SU-DHL-6 (cell line): ENCODE data around the gene PHF14.

Experiments
- H2AFZ ChIP-seq: fragments of 200-600 bp; sonication (generic); 2 replicates; pipeline ENCODE4 v1.6.1; 2014; ENCODE audit warnings: low read depth, mild to moderate bottlenecking, moderate library complexity, mixed read lengths, antibody characterized with exemption, low read length; ENCODE audit not compliant: severe bottlenecking
- H3F3A ChIP-seq: fragments of 200-600 bp; shearing (Covaris generic); 2 replicates; pipeline ENCODE4 v1.6.0; 2016; ENCODE audit warnings: antibody characterized with exemption, mild to moderate bottlenecking; ENCODE audit not compliant: insufficient read depth
- H3K27ac ChIP-seq: fragments of 200-600 bp; sonication (generic); 2 replicates; pipeline ENCODE4 v1.5.1; 2016; ENCODE audit warnings: low read depth, mild to moderate bottlenecking, low read length, moderate library complexity, mixed read lengths
- H3K27me3 ChIP-seq: fragments of 200-600 bp; sonication (generic), shearing (Covaris generic); 2 replicates; pipeline ENCODE4 v1.6.0; 2014; ENCODE audit warnings: mild to moderate bottlenecking, low read length
- H3K36me3 ChIP-seq: fragments of 200-600 bp; sonication (generic); 2 replicates; pipeline ENCODE4 v1.6.1; 2014; ENCODE audit warnings: mild to moderate bottlenecking, low read length, mixed read lengths
- H3K4me2 ChIP-seq: fragments of 300-600, 200-600 bp; shearing (Covaris generic), sonication (generic); 2 replicates; pipeline ENCODE4 v1.6.0; 2014; ENCODE audit warnings: low read length, low read depth, mild to moderate bottlenecking; ENCODE audit not compliant: poor library complexity, severe bottlenecking
- H3K4me3 ChIP-seq: fragments of 200-600 bp; sonication (generic); 2 replicates; pipeline ENCODE4 v1.5.1; 2014; ENCODE audit warnings: antibody characterized with exemption, low read length, mild to moderate bottlenecking, mixed read lengths; ENCODE audit not compliant: insufficient read depth, poor library complexity, severe bottlenecking
- H3K79me2 ChIP-seq: fragments of 200-600 bp; sonication (generic); 2 replicates; pipeline ENCODE4 v1.6.1; 2014; ENCODE audit warnings: mild to moderate bottlenecking, low read length, moderate library complexity; ENCODE audit not compliant: insufficient read depth
- H3K9ac ChIP-seq: fragments of 200-600 bp; sonication (generic); 2 replicates; pipeline ENCODE4 v1.7.0; 2014; ENCODE audit warnings: mild to moderate bottlenecking, low read length
- H3K9me2 ChIP-seq: fragments of 200-600 bp; sonication (generic); replicated peaks from 2 replicates; pipeline ENCODE4 v1.6.1; 2014; ENCODE audit warnings: low read length; ENCODE audit not compliant: insufficient read depth
- H3K9me3 ChIP-seq: fragments of 200-600 bp; sonication (generic); 2 replicates; pipeline ENCODE4 v1.6.1; 2014; ENCODE audit warnings: low read length, mixed read lengths; ENCODE audit not compliant: insufficient read depth
- H4K20me1 ChIP-seq: fragments of 200-600 bp; sonication (generic); 2 replicates; pipeline ENCODE4 v1.6.1; 2014; ENCODE audit warnings: low read depth, mild to moderate bottlenecking, antibody characterized with exemption, low read length, moderate library complexity, mixed read lengths
- EZH2phosphoT487 ChIP-seq: fragments of 200-600 bp; sonication (generic), shearing (Covaris generic); conservative IDR thresholded peaks from 2 replicates; pipeline ENCODE4 v1.6.1; 2018; ENCODE audit warnings: mild to moderate bottlenecking, antibody characterized with exemption, low read length, moderate library complexity, mixed read lengths
- TF ChIP-seq, protein P1 (sequence below): fragments of 200-600 bp; sonication (generic); IDR thresholded peaks from one replicate; pipeline ENCODE4 v1.5.1; 2017; ENCODE audit warnings: antibody characterized with exemption, mild to moderate bottlenecking, low read length, moderate library complexity; ENCODE audit not compliant: insufficient read depth, poor library complexity, severe bottlenecking

The PHF14 gene

DNA sequence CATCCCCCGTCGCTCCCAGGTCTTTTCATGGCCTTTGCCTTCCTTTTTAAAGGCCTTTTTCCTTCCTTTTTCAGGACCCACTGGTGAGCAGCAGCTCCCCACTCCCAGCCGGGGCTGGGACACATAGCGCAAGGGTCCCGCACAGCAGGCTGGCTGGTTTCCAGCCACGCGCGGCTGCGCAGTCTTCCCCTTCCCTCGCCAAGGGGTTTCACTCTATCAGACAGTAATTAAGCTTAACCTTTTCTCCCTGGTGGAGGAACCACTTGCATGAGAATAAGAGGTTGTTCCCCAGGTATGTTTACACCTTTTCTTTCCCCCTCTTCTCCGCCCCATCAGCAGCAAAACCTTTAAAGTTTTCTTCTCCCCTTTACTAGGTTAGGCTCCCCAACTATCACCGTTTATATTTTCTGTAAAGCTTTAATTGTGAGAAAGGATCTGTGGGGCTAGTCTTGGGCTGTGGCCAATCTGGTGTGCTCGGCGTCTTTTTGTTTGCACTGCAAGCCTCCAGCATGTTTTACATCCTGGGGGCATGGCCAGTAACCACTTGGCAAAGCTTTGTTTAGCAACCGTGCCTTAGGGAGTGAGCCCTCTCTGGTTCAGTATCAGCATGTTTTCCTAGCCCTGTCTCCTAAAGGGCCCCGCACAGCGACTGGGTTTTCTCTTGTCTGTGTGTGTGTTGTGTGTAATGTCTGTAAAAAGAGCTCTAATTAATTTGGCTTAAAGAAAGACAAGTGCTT, 219.6 kb downstream of the PHF14 start:
- Histone ChIP-seq H3K9me2 (no peaks in the 10 kb centered on the region), H3K79me2 (no peaks in the 10 kb centered on the region), H3F3A (no peaks in the 10 kb centered on the region), H4K20me1 (no peaks in the 10 kb centered on the region), H3K9ac (no peak overlapping the region), H3K4me3 (no peak overlapping the region), H3K36me3 (no peaks in the 10 kb centered on the region), H3K4me2 (no peak overlapping the region), H3K27ac (no peak overlapping the region), H2AFZ (no peak overlapping the region), H3K9me3 (no peaks in the 10 kb centered on the region), H3K27me3 (no peaks in the 10 kb centered on the region)
- TF ChIP-seq, protein P1, sequence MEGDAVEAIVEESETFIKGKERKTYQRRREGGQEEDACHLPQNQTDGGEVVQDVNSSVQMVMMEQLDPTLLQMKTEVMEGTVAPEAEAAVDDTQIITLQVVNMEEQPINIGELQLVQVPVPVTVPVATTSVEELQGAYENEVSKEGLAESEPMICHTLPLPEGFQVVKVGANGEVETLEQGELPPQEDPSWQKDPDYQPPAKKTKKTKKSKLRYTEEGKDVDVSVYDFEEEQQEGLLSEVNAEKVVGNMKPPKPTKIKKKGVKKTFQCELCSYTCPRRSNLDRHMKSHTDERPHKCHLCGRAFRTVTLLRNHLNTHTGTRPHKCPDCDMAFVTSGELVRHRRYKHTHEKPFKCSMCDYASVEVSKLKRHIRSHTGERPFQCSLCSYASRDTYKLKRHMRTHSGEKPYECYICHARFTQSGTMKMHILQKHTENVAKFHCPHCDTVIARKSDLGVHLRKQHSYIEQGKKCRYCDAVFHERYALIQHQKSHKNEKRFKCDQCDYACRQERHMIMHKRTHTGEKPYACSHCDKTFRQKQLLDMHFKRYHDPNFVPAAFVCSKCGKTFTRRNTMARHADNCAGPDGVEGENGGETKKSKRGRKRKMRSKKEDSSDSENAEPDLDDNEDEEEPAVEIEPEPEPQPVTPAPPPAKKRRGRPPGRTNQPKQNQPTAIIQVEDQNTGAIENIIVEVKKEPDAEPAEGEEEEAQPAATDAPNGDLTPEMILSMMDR: no peak
- no peak for TF ChIP-seq EZH2phosphoT487

DNA sequence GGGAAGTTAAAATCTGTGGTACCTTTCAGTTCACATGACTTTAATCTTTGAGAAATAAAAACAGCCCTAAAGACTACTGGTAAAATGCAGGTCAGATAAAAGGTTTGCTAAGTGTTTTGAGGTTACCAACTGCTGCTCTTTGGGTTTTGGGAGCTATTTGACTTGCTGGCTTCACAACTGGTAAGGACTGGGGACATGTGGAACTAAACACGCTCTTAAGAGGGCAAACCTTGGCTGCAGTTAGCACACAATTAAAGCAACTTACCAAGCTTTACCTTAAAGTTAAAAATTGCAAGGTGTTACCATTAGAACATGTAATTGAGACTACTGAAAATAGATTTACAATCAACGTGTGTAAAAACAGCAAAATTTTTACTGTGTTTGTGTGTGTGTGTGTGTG, 220.2 kb downstream of the PHF14 start:
- no peaks in the 10 kb centered on the region for H4K20me1 ChIP-seq
- no peaks in the 10 kb centered on the region for H3K9me3 ChIP-seq
- H3K79me2 ChIP-seq: no peaks in the 10 kb centered on the region
- no peaks in the 10 kb centered on the region for H3K27me3 ChIP-seq
- no peak overlapping the region for H3K27ac ChIP-seq
- TF ChIP-seq, protein P1: no peak
- no peak for TF ChIP-seq EZH2phosphoT487
- H3K9ac ChIP-seq: no peak overlapping the region
- H3K4me2 ChIP-seq: no peak overlapping the region
- no peak overlapping the region for H2AFZ ChIP-seq
- H3F3A ChIP-seq: no peaks in the 10 kb centered on the region
- H3K9me2 ChIP-seq: no peaks in the 10 kb centered on the region
- no peaks in the 10 kb centered on the region for H3K36me3 ChIP-seq
- no peak overlapping the region for H3K4me3 ChIP-seq

DNA sequence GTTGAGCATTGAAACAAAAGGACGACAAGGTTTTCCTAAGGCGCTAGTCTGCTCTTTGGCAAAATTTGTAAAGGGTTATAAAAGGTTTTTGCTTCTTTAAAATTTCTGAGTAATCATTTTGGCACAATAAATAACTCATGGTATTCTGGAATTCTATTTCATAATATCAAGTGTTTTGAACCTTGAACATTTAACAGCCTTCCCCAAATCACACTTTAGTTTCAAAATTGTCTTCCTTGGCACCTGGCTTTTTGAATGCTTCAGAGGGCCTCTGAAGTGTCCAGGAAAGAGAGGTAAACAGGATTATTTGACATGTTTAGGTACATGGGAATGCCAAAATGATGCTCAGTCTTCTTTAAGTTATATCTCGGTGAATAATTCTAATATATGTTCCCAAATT, 220.8 kb downstream of the PHF14 start:
- Histone ChIP-seq H3K4me2 (no peak overlapping the region), H2AFZ (no peak overlapping the region), H4K20me1 (no peaks in the 10 kb centered on the region), H3K36me3 (no peaks in the 10 kb centered on the region), H3F3A (no peaks in the 10 kb centered on the region), H3K4me3 (no peak overlapping the region), H3K9me3 (no peaks in the 10 kb centered on the region), H3K27me3 (no peaks in the 10 kb centered on the region), H3K79me2 (no peaks in the 10 kb centered on the region), H3K27ac (no peak overlapping the region), H3K9me2 (no peaks in the 10 kb centered on the region), H3K9ac (no peak overlapping the region)
- TF ChIP-seq, protein P1: no peak
